NCI-H82 treated with DMSO at 0.1 percent for 48 hours (cell line): Measurements from ENCODE around the gene STMN3.
"Not testable (repeated sequence)": the region's sequence is repeated elsewhere in the genome, so short reads cannot be mapped to it uniquely, and the experiment has no call there.

Experiments
- DNase-seq: peaks from one replicate; lab custom pipeline; 2025; ENCODE audit not compliant: unreplicated experiment; lab: John Stamatoyannopoulos, UW

The STMN3 gene

DNA sequence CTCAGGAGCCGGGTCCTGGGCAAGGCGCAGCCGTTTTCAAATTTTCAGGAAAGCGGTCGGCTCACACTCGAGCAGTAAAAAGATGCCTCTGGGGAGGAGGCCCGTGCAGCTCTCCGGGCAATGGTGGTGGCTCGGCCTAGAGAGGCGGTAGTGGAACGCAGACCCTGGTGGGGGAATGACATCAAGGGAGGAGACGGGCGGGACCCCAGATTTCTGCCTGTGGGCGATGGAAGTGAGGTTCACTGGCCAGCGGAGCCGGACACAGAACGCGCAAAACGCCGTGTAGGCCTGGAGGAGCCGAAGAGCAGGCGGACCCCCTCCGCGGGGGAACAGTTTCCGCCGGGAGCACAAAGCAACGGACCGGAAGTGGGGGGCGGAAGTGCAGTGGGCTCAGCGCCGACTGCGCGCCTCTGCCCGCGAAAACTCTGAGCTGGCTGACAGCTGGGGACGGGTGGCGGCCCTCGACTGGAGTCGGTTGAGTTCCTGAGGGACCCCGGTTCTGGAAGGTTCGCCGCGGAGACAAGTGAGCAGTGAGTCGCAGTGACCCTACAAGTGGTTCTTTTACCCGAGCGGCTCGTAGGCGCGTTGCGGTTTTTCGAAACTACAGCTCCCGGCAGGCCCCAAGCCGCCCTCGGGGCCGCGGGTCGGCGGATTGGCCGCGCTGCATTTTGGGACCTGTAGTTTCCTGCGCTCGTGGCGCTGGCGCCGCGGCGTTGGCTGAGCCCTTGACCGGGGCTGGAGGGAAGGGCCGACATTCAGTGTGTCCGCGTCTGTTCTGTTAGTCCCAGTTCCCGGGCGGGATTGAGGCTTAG lies 4.9 kb upstream of the STMN3 start, which contains the start of gene RTEL1:
Gene RTEL1 (plus strand): TSS at position 376 of the 812 bp plus-strand sequence. CDS start 1,091 bp downstream, outside the sequence.
- DNase-seq = peak; percentile 73

DNA sequence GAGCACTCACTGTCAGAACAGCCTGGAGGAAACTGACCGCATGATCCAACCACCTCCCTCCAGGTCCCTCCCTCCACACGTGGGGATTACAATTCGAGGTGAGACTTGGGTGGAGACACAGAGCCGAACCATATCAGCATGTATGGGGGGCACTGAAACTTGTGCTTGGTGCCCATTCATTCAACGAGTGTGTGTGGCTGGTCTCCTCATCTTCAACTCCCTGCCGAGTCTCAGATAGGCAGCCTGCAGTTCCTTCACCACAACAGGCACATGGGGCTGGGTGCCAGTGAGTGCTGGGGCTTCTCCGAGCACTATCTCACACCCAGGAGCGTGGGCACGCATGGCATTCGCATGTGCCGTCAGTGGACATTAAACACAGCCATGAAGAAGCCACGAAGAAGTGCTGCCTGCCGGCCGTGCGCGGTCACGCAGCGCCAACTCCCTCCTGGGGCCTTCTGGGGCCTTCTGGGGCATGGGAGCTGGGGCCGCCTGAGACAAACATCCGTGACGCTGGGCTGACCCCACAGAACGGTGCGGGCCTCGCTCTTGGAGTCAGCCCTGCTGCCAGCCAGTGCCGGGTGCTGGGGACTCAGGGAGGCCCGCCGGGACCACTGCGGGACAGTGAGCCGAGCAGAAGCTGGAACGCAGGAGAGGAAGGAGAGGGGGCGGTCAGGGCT lies 4.2 kb upstream of the STMN3 start:
- DNase-seq = no peak

DNA sequence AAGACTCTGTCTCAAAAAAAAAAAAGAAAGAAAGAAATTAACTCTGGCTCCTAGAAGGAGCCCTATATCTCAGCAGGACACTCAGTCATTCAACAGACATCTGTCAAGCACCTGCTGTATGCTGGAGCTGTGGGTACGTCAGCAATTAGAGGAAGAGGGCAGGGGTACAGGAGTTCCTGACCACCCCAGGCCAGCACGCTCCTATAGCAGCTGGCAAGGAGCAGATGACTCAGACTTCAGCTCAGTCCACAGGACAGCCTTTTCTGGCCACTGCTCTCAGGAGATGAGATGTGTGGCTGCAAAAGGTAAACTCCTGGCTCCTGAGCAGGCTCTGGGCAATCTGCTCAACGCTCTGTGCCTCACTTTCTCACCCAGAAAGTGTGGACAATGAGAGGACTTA lies 3.2 kb upstream of the STMN3 start:
- DNase-seq = no peak

DNA sequence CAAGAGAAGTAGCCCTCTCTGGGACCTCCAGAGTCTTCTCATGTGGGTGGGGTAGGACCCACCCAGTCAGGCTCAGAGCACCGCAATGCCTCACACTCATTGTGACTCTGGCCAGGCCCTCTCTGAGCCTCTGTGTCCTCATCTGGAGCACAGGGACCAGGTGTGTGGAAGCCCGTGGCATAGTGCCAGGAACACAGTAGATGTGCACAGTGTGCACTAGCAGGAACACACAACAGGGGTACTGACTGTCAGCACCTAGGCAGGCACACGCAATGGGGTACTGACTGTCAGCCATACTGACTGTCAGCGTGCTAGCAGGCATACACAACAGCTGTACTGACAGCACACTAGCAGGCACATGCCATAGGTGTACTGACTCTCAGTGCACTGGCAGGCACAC lies 2.0 kb upstream of the STMN3 start:
- DNase-seq = no peak

DNA sequence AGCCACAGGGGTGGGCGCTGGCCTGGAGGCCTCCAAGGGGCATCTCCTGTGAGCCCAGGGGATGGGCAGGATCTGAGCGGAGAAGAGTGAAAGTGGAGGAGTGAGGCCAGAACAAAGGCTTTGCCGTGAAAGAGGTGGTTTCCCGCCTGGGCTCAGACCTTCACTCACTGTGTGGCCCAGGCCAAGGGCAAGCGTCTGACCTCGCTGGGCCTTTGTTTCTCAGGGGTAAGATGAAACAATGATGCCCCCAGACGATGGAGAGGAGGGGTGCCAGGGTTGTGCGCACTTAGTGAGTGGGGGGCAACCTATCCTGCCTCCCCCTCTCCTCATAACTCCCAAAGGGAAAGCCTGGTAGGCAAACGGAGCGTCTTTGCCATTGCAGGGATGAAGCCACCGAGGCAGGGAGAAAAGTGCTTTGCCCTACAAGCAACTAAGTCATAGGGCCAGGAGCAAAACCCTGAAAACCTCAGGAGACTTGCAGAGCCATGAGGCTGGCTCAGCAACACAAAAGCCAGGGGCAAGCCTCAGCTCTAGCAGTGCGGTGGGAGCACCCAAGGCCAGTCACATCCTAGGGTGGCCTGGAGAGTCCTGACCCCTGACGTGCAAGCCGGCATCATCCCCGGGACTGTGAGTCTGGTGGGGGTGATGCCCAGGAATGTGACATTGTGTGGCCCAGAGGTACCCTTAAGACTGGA lies 897 bp upstream of the STMN3 start:
- no peak for DNase-seq

DNA sequence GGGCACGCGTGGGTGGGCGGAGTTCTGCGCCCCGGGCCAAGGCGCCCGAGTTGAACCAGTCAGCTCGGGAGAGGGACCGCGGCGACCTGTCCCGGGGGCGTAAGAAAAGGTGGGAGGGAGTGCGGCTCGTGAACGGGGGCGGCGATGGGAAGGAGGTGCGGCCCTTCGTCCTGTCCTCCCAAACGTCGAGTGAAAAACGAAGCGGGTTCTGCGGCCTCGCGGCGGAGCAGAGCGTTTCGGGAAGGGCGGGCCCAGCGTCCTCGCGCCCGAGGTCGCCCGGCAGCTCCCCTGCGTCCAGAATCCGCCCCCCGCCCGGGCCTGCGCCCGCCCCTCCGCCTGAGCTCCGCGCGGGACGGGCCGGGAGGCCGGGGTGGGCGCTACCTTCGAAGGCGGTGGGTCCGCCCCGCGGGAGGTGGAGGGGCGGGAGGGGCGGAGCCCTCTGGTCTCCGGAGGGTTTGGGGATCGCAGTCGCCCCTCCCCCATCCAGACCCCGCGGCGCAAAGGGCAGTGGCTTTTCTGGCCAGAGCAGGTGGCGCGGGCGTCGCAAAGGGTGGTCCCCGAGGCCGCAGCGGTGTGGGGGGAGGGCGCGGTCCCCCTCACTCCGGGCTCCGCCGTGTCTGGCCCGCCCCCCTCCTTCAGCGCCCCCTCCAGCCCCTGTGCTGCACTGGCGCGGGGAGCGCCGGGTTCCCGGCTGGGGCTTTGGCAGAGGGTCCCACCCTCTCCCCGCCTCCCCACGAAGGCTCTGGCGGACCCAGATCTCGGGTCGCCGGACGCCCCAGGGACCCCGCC lies 838 bp downstream of the STMN3 start:
- peak; percentile 20 for DNase-seq

DNA sequence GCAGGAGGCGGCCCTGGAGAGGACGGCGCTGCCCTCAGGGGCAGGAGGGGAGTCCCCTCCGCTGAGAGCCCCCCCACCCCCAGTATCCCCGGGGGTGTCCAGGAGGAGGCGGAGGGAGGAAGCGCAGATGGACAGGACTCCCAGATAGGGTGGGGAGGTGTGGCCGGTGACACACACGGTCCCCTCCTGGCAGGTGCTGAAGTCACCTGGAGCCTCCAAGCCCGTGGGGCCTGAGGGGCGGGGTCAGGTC lies 1.4 kb downstream of the STMN3 start:
- DNase-seq = no peak

DNA sequence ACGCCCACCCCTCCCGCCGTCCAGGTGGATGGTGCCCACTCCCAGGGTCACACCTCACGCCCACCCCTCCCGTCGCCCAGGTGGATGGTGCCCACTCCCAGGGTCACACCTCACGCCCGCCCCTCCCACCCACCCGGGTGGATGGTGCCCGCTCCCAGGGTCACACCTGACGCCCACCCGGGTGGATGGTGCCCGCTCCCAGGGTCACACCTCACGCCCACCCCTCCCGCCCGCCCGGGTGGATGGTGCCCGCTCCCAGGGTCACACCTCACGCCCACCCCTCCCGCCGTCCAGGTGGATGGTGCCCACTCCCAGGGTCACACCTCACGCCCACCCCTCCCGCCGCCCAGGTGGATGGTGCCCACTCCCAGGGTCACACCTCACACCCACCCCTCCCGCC lies 2.7 kb downstream of the STMN3 start:
- DNase-seq = not testable (repeated sequence)

DNA sequence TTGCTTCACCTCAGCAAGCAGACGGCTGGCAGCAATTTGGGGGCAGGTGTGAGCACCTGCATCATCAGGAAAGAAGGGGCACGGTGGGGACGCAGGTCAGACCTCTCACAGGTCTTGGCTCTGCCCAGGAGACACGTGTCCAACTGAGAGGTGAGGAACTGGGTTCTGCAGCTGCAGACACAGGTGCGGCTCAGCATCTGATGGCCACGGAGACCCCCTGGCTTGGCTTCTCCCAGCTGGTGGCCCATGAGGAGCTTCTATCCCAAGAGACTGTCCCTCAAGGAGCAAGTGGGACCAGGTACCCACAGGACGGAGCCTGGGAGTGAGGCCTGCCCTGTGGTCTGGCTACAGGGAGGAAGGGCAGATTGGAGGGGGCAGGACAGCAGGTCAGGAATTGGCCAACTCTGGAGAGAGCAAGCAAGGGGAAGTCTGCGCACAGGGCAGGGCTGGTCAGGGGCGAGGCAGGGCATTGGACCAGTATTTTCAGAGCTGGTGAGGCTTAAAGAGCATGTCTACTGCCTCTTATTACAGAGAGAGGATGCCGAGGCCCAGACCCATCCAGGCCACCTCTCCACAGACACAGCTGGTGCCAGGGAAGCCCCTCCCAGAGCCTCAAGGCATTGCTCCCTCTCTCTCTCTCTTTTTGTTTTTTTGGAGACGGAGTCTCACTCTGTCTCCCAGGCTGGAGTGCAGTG lies 4.2 kb downstream of the STMN3 start:
- no peak for DNase-seq

DNA sequence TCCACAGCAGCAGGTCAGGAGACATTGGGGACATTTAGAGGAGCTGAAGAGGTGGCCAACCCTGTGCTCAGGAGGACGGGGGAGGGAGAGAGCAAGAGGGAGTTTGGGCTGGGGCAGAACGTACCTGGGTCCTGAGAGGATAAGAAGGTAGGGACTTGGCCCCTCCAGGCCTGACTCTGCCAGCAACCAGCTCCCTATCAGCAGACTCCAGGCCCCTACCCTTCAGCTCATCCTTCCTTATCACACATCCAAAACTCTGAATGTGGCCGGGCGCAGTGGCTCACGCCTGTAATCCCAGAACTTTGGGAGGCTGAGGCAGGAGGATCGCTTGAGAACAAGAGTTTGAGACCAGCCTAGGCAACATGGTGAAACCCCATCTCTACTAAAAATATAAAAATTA lies 5.0 kb downstream of the STMN3 start:
- no peak for DNase-seq

DNA sequence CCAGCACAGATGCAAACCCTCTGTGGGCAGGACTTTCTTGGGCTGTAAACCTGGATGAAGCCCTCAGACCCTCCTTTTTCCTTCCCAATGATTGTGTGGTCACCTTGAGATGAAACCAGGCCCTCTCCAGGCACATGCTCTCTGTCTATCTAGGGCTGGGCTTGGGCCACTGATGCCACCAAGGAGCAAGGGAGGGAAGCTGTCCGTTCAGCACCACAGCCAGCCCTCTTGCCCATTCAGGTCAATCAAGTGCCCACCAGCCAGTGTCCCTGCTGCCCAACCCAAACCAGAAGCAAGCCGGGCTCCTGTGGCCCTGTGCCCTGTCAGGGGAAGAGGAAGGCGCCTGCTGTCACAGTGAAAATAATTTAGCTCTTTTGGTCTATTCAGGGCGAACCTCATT lies 8.0 kb downstream of the STMN3 start:
- no peak for DNase-seq

DNA sequence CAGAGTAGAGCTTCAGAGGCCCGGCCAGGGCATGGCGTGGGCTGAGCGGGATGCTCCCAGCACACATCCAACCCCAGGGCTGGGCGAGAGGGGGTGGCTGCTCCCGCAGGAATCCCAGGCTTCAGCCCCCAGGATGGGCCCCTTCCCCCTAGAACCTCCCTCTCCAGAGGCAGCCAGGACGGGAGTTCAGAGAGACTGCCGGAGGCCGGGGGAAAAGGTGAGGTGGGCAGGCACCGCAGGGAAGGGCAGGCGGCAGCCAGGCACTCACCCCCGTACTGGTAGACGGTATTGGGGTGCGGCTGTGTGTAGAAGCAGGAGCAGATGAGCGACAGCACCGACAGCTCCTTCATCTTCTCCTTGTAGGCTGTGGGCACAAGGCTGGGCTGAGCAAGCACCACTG lies 9.3 kb downstream of the STMN3 start:
- DNase-seq = no peak

DNA sequence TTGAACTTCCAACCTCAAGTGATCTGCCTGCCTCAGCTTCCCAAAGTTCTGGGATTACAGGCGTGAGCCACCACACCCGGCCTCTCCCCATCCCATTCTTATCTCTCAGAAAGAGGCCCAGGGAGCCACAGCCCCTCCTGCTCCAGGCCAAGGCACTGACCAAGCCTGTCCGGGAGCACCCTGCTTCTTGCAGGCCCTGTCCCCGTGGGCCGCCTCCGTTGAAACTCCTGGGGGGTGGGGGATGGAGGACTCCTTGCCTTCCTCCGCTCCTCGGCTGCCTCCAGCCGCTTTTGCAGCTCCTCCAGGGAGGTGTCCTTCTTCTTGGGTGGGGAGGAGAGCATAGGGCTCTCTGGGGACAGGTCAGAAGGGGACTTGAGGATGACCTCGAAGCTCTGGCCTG lies 9.7 kb downstream of the STMN3 start:
- DNase-seq = no peak

DNA sequence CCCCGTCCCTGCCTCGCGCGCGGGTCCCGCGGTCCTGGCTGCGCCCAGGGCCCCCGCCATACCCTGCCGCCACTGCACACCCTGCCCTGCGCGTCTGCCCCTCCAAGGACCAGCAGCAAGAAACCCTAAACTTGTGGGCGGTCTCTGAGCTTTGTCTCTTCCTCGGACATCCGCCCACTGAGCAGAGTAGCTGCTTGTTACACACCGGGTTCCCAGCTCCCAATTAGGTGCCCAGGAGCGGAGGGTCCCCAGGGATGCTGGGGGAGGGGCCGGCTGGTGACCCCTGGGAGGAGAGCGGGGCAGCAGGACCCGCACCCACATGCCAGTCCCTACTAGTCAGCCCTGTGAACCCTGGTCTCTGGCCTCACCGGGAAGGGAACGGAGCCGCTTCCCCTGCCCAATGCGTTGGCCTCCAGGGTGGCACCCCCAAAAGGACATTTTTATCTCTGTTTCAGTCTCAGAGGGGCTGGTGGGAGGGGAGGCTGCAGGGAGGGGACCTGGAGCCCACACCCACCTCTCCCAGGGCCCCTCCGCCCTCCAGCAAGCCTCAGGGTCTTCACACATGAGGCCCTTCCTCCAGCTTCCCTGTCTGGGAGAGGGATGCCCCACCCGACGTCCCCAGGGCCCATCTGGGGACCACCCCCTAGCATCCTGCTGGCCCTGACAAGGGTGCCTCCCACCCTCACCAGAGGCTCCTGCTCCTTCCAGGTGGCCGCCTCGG lies 10.5 kb downstream of the STMN3 start:
- no peak for DNase-seq

DNA sequence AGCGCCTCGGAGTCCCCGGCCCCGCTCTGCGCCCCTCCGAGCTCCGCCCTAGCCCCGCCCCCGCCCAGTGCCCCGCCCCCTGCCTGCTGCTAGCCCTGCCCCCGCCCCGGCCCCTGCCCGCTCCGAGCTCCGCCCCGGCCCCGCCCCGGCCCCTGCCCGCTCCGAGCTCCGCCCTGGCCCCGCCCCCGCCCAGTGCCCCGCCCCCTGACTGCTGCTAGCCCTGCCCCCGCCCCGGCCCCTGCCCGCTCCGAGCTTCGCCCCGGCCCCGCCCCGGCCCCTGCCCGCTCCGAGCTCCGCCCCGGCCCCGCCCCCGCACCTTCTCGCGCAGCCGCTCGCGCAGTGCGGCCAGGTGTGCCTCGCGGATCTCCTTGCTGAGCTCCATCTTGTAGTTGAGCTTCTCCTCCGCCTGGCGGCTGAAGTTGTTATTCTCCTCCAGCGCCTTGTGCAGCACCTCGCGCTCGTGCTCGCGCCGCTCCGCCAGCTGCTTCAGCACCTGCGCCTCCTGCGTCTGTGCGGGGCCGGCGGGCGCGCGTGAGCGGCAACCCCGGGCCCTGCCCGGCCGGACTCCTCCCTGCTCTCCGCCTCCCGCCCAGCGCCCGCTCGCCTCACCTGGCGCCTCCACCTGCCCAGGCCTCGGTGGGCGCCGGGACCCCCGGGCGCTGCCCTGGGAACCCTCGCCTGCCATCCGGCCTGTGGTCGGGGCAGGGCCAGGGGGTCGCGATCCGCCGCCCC lies 11.3 kb downstream of the STMN3 start:
- DNase-seq = peak; percentile 17

DNA sequence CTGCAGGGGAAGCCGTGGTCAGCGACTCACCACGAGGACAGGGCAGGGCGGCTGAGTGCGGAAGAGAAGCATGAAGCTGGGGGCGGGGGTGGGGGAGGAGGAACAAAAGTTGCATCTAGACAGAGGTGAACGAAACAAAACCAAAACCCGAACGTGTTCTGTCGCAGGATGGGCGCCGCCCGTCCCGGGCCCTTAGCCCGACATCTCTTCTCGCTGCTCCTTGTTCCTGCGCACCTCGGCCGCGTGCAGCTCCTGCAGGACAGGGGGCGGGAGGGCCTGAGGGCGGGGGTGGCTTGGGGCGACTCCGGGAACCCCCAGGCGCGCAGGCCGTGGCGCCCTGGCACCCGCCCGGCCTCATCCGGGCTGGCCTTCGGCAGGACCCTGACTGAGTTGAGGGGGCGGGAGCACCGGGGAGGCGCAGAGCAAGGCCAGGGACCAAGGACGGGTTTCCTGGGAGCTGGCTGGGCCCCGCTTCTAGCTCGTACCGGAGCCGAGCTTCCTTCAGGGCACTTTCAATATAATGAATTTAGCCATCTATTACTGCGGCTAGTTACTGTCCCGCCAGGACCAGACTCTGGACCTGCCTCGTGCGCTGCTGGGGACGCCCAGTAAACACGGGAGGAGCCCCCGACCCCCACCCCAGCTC lies 12.0 kb downstream of the STMN3 start:
- no peak for DNase-seq

DNA sequence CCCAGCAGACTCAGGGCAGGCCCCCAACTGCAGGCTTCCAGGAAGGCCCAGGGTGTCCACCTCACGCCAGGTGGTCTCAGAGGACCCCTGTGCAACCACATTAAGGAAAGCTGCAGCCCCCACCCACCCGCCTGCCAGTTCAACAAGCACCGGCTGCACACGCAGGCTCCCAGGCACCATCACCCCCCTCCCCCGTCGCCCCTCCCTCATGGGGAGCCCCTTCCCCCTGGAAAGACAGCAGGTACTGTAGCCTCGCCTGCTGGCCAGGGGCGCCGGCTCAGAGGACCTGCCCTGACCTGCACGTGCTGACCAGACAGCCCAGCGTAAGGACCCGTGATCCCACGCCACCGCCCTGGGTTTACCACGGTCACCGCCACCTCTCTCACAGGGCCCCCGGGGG lies 12.5 kb downstream of the STMN3 start:
- not testable (repeated sequence) for DNase-seq

DNA sequence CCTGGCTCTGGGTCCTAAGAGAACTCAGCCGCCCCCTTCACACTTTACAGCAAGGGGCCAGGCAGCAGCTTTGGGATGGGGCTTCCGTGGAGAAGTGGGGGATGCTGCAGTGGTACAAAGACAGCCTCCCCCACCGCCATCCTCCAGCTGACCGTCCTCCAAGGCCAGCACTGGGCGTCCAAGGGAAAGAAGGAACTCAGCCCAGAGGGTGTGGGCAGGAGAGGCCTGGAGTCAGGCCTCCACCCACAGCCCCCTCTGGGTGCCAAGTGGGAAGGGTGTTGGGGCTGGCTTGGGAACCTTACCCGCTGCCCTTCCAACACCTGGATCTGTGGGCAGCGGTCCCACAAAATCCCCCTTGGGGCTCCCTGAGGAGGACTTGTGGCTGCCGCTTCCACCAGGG lies 13.1 kb downstream of the STMN3 start:
- DNase-seq = no peak
